ENCODE results near the gene ESPL1.

The ESPL1 gene

DNA sequence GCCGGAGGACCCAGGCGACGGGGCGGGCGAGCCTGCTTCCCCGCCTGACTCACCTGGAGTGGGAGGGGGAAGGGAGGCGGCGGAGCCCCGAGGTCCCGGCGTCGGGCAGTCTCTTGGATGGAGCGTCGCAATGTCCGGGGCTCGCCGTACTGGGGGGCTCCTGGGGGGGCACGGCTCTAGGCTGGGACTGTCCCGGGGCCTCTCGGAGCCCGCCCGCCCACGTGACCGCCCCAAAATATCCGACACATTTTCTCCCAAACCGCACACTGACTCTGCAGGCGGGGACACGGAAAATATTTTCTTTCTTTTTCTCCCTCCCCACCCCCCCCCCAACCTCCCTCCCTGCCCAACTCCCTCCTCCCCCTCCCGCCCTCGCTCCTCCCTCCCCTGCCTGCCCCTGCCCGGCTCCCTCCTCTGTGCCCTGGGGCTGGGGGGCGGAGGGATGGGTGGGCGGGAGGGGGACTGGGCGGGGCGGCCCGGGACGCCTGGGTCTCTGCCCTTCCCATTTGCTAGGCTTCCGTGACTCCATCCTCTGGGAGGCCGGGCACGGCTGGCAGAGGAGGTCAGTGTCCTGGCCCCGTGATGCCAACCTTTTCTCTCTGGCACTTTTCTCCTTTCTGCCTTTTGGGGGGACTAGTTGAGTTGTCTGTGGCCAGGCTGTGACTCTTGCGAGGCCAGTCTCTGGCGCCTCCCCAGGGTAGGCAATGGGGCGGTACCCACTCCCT is 36.0 kb upstream of the ESPL1 start, which contains the start of gene RARG:
Gene RARG (minus strand): TSS at position 289 of the 725 bp plus-strand sequence. CDS start 4,664 bp downstream, outside the sequence.
- peak; percentile 56 to 68 (median 66) for DNase-seq

DNA sequence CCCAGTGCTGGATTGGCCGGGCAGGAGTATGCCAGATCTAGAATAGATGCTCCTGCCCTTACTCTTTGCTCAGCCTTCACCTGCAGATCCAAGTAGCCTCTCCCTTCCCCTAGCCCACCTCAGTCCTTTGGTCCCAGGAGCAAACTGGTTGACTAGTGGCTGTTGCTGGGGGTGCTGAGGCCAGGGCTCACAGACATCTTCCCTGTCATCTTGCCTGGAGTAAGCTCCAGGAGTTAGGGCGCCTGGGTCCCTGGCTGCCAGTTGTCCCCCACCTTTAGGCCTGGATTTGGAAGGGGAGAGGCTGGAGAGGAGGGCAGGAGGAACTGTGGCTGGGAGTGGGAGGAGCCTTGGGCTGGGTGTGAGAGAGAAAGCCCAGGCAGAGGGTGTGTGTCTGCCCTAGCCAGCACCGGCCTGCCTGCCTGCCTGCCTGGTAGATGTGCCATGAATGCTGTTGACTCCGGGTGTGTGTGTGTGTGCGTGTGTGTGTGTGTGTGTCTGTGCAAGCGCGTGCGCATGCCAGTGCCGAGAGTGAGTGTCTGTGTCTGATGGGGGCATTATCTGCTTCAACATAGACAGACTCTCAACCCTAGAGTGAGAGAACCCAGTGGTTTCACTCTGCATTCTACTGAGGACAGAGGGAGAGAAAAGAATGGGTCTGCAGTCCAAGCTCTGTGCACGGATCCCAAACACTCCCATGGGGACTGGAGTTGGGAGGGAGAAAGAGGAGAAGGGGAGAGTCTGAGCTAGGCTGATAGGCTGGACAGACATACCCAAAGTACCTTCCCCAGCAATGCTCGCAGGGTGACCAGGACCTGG is 35.2 kb upstream of the ESPL1 start:
- DNase-seq = peak in 3 of 5 donors; percentile 31 to 47 (median 37)

DNA sequence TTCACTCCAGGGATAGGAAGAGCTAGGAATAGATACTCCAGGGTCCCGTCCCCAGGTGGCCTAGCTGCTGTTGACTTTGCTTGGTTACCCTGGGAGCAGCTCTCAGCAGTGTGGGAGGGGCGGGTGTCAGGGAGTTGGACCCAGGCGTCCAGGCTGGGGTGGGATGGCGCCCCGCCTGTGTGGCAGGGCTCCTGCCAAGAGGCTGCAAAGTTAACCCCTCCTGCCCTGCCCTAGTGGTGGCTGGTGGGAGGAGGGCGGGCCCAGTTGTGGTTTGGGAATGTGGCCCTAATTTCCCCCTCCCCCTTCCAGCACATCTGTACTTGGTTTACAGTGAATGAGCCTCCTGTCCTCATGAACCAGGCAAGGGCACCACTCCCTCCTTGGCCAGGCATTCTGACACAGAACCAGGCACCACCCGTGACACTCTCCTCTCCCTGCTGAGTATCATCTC is 34.4 kb upstream of the ESPL1 start:
- DNase-seq = no peak

DNA sequence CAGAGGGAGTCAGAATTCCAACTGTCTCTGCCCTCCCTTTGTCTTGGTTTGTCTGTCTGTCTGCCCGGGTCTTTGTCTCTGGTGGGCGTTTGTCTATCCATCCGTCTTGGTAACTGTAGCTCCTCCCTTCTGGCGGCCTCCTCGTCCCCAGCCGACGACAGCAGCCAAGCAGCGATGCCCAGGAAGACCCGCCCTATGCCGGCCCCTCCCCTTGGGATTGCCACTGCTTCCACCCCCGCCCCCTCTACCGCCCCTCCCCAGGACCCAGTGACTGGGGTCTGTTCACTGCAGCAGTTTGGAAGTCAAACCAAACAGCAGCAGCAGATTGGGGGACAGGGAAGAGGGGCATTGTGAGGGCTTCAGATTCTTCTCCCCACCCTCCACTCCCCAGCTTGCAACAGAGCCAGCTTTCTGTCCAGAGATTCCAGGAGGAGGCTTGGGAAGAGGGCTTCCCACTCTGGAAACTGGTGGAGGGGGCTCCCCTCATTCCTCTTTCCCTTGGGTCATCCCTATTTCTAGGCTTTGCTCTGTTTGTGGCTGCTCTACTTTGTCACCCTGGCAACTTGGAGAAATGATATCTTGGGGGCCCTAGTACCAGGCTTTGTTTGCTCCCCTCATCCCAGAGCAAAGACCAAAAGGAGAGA is 33.7 kb upstream of the ESPL1 start:
- no peak for DNase-seq

DNA sequence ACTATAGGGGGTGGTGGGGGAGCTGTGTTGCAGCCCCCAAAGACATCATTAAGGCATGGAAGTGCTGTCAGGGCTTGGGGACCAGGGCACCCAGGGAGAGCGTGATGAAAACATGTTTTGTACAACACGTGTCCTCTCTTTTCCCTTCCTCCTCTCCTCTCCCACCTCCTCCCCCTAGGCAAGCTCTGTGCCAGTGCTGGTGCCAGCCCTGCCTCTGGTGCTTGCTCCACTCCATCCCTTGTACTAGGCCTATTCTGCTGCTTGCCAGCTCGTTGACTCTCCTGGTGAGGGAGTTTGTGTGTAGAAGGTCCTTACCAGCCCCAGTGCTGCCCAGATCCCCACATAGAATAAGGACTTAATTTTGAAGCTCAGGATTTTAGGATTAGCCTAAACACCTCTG is 32.9 kb upstream of the ESPL1 start:
- DNase-seq = no peak

DNA sequence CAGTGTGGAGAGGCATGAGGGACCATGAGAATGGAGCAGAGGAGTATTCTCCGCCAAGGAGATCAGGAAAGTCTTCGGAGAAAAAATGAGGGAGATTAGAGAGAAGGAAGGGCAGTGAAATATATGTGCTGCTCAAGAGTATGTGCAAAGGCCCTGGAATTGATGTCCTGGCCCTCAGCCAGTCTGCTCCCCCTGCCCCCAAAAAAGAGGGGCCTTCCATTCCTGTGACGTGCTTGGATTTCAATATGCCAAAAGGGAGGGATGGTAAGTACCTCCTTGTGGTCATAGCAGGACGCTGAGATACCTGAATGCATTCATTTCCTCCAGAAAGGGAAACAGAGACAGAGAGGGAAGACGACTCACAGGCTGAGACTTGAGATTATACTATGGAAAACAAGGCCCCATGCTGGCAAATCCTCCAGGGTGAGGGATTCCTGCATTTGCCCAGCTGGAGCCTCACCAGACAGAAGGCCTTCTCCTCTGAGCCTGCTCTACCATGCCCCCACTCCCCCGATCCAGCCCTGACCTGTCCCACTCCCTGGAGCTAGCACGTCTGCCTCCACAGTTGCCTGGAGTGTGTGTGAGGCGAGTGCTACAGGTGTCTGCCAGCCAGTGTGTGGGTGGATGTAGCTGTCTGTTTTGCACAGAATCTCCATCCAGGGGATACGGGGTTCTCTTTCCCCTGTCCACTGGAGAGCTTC is 32.2 kb upstream of the ESPL1 start:
- no peak for DNase-seq

DNA sequence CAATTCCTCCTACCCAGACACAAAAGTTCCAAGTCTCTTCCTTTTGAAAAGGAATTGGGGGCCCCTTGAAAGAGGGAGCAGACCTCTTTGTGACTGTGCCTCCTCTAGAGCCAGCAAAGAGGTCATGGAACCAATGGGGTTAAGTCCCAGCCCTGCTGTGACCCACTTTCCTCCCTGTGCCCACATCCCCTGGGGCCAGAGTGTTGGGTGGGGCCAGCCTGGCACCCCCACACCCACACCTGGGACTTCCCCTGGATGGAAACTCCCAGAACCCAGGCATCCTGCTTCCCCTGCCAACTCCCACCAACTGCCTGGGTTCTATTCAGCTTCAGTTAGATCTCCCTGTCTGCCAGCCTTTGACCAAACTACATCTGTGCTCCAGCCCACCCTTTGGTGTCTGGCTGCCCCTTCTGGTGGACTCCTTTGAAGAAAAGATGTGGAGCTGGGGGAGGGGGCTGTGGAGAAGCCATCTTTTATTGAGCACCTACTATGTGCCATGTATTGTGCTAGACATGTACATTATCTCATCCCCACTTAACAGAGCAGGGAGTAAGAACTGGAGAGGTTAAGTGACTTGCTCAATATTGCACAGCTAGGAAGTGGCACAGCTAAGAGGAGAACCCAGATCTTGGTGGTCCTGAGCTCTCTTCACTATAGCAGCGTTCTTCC is 31.5 kb upstream of the ESPL1 start:
- DNase-seq = peak in 4 of 5 donors; percentile 41 to 66 (median 55)

DNA sequence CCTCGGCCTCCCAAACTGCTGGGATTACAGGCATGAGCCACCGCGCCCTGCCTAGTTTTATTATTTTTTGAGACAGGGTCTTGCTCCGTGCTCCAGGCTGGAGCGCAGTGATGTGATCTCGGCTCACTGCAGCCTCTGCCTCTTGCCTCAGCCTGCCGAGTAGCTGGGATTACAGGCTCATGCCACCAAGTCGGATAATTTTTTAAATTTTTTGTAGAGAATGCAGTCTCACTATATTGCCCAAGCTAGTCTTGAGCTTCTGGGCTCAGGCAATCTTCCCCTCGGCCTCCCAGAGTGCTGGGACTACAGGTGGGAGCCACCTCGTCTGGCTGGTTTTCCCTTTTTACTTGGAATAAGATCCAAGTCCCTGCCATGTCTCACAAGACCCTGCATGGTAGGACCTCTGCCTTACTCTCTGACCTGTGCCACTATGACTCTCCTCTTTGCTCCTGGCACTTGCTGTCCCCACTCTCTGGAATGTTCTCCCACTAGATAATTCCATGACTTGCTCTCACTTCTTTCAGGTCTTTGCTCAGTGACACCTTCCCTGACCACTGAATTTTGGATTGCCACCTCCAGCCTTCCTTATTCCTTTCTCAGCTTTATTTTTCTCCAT is 28.3 kb upstream of the ESPL1 start:
- DNase-seq = no peak

DNA sequence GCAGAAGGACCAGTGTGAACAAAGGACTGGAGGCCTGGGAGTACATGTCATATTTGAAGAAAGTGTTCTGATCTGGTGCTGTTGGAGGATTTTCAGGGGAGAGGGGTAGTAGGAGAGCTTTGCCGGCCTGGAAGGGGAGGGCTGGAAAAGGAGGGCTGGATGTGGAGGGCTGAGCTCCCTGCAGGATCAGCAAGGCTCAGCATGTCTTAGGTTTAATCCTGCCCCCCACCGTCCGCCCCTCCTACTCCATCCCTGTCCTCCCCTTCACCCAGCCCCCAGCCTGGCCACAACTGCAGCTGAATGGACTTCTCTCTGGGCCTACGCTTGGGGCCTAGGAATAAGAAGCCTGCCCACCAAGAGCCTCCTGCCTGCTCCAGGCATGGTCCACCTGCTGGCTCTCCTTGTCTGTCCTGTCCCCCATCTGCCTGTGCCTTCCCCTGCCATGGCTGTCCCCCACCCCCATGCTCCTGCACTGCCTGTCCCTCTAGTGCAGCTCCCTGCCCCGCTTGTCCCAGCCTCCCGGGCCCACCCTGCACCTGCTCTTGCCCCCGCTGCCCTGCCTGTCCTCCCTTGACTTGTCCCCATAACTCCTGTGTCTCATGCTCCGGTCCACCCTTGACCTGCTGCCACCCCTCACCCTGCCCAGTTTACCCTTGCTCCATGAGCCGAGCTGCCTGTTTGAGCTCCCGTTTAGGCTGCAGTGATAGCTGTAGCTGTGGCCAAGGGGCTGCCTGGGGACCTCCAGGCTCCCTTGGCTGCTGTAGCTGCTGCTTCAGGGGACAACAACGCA is 26.3 kb upstream of the ESPL1 start:
- DNase-seq = no peak

DNA sequence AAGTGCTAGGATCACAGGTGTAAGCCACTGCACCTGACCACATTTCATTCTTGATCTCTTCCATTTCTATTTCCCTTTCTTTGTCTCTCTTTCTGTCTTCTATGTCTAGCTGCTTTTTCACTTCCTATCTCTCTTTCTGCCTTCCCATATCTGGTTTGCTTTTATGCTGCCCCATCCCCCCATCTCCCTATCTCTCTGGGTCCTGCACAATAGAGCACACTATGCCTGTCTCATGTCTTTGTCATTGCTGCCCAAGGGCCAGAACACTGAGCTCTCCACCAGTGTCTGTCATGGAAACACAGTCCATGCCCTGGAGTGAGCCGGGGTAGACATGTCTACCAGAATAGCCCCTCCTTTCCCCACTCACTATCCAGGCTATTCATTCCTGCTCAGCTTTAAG is 23.8 kb upstream of the ESPL1 start:
- no peak for DNase-seq

DNA sequence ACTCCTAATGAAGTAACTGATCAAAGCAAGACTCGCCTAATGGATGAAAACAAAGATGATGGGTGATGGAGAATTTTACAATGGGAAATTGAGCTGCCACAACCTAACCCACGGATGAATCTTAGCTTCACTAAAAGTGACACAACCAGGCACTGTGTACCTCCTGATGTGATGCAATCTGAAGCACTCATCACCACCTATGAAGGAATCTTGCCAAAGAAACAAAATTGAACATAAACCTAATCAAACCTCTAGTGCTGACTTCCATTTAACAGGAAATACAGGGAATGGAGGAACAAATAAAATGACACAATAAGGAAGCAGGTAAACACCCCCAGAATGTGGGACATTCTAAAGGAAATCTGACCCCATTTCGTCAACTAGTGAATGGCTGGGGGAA is 22.8 kb upstream of the ESPL1 start:
- no peak for DNase-seq

DNA sequence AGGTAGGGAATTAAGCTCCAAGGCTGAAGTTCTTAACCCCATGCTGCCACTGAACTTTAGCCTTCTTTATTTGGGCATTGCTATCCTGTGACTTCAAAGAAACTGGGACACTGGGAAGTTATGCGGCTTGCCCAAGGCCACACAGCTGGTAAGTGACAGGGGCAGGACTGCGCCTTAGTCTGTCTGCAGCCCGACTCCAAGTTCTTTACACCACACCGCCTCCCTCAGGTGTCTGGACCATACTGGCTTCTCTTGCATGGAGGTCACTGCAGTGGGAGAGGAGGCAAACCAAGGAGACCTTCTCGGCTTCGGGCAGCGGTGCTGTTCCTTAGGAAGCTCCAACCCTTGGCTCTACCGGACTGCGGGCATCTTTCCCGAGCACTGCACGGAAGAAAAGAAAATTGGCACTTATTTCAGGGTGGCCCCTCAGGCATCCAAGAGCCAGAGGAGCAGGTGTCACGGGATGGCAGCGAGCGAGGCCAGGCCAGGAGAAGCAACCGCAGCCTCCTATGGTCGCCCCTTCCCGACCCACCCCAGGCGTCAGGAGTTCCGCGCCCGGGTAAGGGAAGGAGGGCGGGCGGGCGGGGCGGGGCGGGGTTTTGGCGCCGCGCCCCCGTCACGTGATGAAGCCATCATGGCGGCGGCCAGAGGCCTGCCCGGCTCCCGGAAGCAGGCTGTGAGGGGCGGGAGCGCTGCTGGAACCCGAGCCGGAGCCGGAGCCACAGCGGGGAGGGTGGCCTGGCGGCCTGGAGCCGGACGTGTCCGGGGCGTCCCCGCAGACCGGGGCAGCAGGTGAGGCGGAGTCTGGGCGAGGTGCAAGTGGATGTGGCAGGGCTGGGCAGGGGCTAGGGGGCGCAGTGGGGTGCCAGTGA is 16.4 kb upstream of the ESPL1 start:
- peak; percentile 53 to 76 (median 59) for DNase-seq

DNA sequence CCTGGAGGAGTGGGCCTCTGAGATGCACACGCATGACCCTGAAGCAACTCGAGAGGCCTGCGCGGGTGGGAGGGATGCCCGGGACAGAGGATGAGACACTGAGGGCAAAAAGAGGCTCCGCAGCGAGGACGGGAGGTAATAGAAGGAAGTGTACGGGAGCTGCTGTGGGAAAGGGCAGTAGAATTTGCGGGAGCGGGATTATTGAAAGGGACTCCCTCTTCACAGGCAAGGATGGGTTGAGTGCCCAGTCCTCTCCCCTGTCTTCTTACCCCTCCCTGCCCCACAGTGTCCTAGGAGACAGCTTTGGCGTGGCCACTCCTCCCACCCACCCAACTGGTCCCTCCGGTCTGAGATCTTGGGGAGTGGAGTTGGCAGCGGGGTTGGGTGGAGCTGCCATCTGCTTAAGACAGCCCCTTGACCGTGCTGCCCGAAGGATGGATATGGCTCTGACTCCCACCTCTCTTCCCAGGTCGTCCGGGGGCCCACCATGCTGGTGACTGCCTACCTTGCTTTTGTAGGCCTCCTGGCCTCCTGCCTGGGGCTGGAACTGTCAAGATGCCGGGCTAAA is 15.7 kb upstream of the ESPL1 start:
- peak in 1 of 5 donors; percentile 24 for DNase-seq

DNA sequence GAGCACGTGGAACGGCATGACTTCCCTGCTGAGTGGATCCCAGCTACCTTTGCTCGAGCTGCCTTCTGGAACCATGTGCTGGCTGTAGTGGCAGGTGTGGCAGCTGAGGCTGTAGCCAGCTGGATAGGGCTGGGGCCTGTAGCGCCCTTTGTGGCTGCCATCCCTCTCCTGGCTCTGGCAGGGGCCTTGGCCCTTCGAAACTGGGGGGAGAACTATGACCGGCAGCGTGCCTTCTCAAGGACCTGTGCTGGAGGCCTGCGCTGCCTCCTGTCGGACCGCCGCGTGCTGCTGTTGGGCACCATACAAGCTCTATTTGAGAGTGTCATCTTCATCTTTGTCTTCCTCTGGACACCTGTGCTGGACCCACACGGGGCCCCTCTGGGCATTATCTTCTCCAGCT is 14.8 kb upstream of the ESPL1 start:
- DNase-seq = no peak

DNA sequence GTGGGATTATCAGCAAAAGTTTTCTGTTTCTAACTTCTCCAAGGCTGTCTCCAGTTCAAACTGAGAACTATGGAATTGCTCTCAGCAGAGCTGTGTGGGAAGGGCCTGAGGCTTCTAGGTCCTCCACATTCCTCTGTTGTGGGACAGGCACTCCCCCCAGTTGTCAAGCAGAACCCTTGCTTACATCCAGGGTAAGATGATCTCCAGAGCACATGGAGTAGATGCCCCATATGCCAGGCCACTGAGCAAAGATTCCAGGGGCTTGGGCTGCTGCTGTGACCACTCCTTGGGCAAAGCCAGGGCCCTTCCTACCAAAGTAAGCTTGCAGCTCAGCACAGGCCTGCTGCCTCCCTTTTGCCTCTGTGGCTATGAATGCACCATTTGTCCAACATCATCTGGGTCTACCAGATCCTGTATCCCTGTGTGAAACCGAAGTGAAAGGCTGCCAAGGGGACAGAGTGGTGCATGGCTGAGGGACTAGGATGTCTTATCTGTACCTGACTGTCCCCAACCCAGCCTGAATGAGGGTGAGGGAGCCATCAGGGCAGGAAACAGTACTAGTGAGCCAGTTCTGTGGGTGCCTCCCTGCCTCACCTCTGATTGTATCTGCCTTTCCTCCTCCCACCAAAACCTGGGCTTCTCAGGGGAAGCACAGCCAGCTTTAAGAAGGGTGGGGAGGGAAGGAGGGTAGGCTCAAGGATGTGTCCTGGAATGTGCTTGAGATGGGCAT is 13.1 kb upstream of the ESPL1 start:
- DNase-seq = no peak

DNA sequence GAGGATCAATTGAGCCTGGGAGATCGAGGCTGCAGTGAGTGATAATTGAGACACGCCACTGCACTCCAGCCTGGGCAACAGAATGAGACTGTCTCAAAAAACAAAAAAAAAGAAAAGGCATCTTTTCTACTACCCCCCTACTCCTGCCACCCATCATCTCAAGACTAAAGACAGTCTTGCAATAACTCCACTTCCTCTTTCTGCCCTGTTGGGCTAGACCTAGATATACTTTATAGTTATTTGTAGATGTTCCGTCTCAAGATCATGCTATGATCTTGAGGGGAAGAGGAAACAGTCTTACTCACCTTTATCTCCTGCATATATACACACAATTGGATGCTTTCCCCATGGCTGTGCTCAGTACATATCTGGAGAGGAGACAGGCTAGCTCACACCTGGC is 12.1 kb upstream of the ESPL1 start:
- no peak for DNase-seq

DNA sequence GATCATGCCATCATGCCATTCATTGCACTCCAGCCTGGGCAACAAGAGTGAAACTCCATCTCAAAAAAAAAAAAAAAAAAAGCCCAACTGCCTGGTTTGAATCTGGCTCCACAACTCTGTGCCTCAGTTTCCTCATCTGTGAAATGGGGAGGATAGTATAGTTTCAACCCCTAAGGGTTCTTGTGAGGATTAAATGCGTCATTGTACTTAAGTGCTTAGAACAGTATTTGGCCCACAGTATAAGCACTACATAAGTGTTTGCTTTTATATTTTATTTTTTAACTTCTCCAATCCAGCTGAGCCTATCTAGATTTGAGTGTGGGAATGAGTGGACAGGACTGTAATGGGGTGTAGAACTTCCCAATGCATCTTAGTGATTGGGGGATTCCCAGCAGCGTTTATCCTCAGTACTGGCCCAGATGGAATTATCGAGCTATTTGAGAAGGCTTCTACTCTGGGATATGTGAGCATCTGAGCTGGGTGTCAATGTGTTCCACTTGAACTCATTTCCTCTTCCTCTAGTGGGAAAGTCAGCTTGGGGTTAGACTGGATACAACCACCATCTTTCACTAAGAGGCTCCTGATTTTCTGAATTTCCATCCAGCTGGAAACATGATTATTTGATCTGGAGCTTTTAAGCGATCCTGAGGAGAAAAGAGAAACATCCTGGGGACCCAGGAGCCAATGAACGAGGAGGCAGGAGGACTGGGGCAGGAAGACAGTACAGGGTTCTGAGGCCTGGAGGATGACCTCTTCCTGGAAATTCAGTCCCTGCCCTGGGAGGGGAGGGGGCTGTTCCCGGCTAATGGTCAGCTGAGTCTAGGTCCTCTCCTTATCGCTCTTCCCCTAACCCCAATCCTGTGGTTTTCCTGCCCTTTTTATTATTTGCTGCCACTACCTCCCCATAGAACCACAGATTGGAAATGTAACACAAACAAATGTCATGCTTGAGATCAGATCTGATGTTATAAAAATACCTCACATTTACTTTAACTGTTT is 9.3 kb upstream of the ESPL1 start:
- DNase-seq = no peak

DNA sequence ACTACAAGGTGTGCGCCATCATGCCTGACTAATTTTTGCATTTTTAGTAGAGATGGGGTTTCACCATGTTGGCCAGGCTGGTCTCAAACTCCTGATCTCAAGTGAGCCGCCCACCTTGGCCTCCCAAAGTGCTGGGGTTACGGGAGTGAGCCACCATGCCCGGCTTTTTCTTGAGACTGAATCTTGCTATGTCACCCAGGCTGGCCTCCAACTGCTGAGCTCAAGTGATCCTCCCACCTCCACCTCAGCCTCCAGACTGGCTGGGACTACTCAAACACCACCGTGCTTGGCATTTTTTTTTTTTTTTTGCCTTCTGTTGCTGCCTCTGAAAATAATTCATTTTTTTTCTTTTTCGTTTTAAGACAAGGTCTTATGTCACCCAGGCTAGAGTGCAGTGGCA is 8.2 kb upstream of the ESPL1 start:
- DNase-seq = no peak

Measured in T-helper 1 cell (primary cell).